Kidney epithelial cell (primary cell): ENCODE measurements around the gene TNFRSF6B. TPM values are rescaled to one million over a fixed set of nuclear protein-coding genes. Genes with fewer than 3 reads are reported as not detected.

Experiments used
- DNase-seq: peaks from one replicate; pipeline ENCODE4 v3.0.0-alpha.2; 2010; ENCODE audit warnings: low read depth
- H3K27me3 ChIP-seq: 2 replicates; pipeline ENCODE4 v1.6.0; 2011; ENCODE audit warnings: low read length; ENCODE audit not compliant: control insufficient read depth, insufficient read depth
- H3K36me3 ChIP-seq: 2 replicates; pipeline ENCODE4 v1.5.1; 2011; ENCODE audit warnings: low read length; ENCODE audit not compliant: control insufficient read depth, insufficient read depth
- H3K4me3 ChIP-seq: 2 replicates; pipeline ENCODE4 v1.5.1; 2011; ENCODE audit warnings: low read depth, mild to moderate bottlenecking, control low read depth, low read length
- CTCF ChIP-seq: IDR thresholded peaks from 2 replicates; pipeline ENCODE4 v1.5.1; 2011; ENCODE audit warnings: mild to moderate bottlenecking, moderate library complexity, low read length, control low read depth, inconsistent platforms; ENCODE audit not compliant: insufficient read depth, poor library complexity, severe bottlenecking
- total RNA-seq: library from RNA; depleted of rRNA; stranded (reverse); fragments of >200 nt; gene quantifications from 2 replicates; pipeline ENCODE4 v1.2.3, GENCODE V29; 2015

TNFRSF6B gene
- total RNA-seq, 1 donor from 2014 or later = 97.0 TPM

GRCh38 chr20:63697868-63698545, 1.6 kb downstream of the TNFRSF6B start:
- peak overlapping the region; percentile 64 for H3K4me3 ChIP-seq
- H3K36me3 ChIP-seq = no peaks in the 10 kb centered on the region
- TF ChIP-seq CTCF = no peak
- H3K27me3 ChIP-seq = no peaks in the 10 kb centered on the region
- no peak for DNase-seq

- peak; percentile 75 for DNase-seq
- H3K27me3 ChIP-seq = no peaks in the 10 kb centered on the region
- H3K36me3 ChIP-seq = no peaks in the 10 kb centered on the region
- H3K4me3 ChIP-seq = peak overlapping the region; percentile 64
- no peak for TF ChIP-seq CTCF
Measured at GRCh38 chr20:63698739-63699465, 2.5 kb downstream of the TNFRSF6B start.

GRCh38 chr20:63699466-63700198, 3.2 kb downstream of the TNFRSF6B start:
- Histone ChIP-seq H3K4me3 (no peak overlapping the region), H3K36me3 (no peaks in the 10 kb centered on the region)
- no peak for TF ChIP-seq CTCF

GRCh38 chr20:63700199-63701050, 4.0 kb downstream of the TNFRSF6B start:
- no peak for DNase-seq
- H3K27me3 ChIP-seq = no peaks in the 10 kb centered on the region
- TF ChIP-seq CTCF = no peak
- no peaks in the 10 kb centered on the region for H3K36me3 ChIP-seq
- H3K4me3 ChIP-seq = no peak overlapping the region

More at GRCh38 chr20:63699466-63700198, 3.2 kb downstream of the TNFRSF6B start:
- DNase-seq = no peak
- H3K27me3 ChIP-seq = no peaks in the 10 kb centered on the region

- Histone ChIP-seq H3K27me3 (no peaks in the 10 kb centered on the region), H3K4me3 (no peak overlapping the region), H3K36me3 (no peaks in the 10 kb centered on the region)
- DNase-seq = no peak
- no peak for TF ChIP-seq CTCF
Measured at GRCh38 chr20:63701051-63701328, 4.5 kb downstream of the TNFRSF6B start.
